ENCODE results near the gene SOX3. TPM values are rescaled to one million over a fixed set of nuclear protein-coding genes. Genes with fewer than 3 reads are reported as not detected.

Gene SOX3
- polyA plus RNA-seq, 3 donors, result 0.06 TPM; not detected in 2

GRCh38 chrX:140500441-140500840 is 4.4 kb downstream of the SOX3 start:
- no peak for DNase-seq

- no peak for DNase-seq
Observed at GRCh38 chrX:140495739-140496138, 9.1 kb downstream of the SOX3 start.

- DNase-seq, result no peak
Observed at GRCh38 chrX:140492066-140492994, 12.5 kb downstream of the SOX3 start.

- DNase-seq, result no peak
Observed at GRCh38 chrX:140480765-140481164, 24.1 kb downstream of the SOX3 start.

- no peak for DNase-seq
Observed at GRCh38 chrX:140477987-140478386, 26.9 kb downstream of the SOX3 start.

- DNase-seq, result no peak
Observed at GRCh38 chrX:140475025-140475424, 29.8 kb downstream of the SOX3 start.

GRCh38 chrX:140467211-140467610 is 37.7 kb downstream of the SOX3 start:
- no peak for DNase-seq

Other genes starting within 250 kb of the SOX3 start
- 10 to 100 TPM in 1 of 3 donors, 1 to 10 TPM in 2; 7.0 to 14.9 (median 9.9) TPM for gene LINC00632, start 204.7 kb upstream of the SOX3 start, polyA plus RNA-seq (ENCODE audit: insufficient read length in 3 of 3)